GM18520 (cell line): ENCODE results near the gene CARNS1.
A peak's percentile ranks its signal among the peaks of the same experiment; 100 is the strongest.
"Not testable (repeated sequence)": the region's sequence is repeated elsewhere in the genome, so short reads cannot be mapped to it uniquely, and the experiment has no call there.

Source experiments
- ATAC-seq: cut with Tn5 transposase; IDR thresholded peaks from one replicate; pipeline ENCODE4 v1.9.1; 2021; ENCODE audit not compliant: unreplicated experiment

The CARNS1 gene

DNA sequence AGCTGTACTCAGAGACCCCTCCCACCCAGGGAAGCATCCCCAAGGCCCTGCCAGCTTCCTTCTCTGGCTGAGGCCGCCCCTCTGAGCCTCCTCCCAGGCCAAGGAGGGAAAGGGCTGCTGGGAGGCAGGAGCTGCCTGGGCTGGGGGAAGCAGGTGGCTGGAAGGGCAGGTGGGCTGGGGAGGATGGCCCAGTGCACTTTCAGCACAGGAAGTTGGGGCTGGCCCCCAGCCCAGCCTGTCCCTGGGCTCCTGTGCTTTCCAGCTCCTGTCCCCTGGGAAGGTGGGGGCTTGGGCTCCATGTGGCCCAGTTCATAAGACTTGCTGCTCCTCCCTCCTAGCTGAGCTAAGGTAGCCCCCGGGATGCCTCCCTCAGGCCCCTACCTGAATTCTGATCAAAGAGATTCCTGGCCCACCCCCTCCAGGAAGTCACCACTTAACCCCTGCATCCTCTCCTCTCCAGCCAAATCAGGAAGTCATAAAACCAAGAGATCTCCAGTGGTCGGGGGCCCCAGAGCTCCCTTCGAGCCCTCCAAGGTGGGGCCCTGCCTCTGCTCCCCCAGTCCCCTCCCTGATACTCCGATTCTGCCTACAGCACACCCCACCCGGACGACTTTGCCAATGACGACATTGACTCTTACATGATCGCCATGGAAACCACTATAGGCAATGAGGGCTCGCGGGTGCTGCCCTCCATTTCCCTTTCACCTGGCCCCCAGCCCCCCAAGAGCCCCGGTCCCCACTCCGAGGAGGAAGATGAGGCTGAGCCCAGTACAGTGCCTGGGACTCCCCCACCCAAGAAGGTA is 18.7 kb upstream of the CARNS1 start:
- no peak for ATAC-seq

DNA sequence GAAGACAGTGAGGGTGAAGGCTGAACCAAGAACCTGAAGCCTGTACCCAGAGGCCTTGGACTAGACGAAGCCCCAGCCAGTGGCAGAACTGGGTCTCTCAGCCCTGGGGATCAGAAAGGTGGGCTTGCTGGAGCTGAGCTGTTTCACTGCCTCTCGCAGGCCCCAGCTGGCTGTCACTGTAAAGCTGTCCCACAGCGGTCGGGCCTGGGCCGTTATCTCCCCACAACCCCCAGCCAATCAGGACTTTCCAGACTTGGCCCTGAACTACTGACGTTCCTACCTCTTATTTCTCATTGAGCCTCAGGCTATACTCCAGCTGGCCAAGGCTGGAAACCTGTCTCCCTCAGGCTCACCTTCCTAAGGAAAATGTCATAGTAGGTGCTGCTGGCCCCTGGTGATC is 17.9 kb upstream of the CARNS1 start:
- no peak for ATAC-seq

DNA sequence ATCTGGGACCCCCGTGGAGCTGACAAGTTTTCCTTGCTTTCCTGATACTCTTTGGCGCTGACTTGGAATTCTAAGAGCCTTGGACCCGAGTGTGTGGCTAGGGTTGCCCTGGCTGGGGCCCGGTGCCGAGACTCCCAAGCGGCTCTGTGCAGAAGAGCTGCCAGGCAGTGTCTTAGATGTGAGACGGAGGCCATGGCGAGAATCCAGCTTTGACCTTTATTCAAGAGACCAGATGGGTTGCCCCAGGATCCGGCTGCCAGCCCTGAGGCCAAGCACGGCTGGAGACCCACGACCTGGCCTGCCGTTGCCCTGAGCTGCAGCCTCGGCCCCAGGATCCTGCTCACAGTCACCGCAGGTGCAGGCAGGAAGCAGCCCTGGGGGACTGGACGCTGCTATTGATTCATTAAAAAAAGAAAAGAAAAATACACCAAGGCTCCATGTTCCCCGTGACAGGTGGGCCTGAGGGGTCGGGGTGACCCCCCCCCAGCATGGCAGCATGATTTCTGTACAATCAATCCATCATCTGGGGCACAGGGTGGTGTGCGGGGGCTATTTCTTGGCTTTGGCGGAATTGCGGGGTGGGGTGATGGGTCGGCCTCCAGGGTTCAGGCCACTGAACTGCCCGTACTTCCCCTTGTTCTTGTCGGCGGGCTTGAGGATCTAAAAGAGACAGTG is 17.4 kb upstream of the CARNS1 start:
- no peak for ATAC-seq

DNA sequence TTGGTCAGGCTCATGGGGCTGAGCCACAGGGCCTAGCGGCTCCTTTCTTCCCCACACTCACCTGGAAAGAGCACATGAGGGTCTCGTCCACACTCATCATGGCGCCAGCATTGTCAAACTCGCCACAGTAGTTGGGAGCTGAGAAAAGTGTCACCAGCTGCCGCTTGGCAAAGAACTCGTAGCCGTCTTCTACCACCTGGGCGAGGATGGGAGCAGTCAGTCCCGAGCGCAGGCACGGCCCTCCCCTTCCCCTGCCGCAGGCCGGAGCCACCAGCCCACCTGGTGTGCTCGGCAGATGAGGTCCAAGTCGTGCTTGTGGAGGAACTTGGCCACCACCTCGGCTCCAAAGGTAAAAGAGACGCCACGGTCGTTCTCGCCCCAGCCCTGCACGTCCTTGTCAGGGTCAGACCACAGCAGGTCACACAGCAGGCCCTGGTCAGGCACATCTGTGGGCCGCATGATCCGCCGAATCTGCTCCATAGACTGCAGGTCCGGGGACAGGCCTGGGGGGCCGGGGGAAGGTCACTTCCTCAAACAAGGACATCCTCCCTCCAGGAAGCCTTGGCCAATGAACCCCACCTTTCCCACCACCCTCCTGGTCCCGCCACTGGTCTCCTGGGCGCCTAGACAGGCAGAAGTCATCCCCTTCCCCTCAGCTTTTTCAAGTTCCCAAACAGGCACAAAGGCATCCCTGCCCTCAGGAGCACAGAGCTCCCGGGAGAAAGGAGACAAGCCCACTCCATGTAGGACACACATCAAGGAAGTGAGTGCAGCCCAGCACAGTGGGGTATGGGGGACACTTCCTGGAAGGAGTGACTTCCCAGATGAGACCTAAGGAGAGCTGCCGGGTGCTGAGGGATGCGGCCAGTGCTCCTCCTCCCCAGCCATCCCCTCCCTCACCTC is 16.6 kb upstream of the CARNS1 start:
- no peak for ATAC-seq

DNA sequence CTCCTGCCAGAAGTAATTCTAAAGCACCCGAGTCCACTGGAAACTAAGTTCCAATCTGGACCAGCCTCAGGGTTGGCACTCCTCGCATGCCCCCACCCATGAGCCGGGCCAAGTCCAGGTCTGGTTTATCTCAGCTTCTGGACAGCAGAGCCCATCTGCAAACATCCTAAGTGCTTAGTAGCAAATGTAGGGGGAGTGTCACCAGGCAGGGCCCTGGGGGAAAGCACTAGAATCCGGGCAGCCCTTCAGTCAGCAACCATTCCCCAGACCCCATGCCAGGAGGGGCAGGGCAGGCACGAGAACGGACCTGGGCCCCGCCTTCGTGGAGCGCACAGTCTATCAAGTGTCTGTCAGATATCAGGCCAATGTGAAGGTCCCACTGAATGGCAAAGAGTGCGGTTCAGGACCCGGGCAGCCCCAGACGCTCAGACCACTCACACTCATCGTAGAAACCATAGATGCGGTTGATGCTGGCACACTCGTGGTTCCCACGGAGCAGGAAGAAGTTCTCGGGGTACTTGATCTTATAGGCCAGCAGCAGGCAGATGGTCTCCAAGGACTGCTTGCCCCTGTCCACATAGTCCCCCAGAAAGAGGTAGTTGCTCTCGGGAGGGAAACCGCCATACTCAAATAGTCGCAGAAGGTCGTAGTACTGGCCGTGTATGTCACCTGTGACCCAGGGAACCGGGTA is 15.1 kb upstream of the CARNS1 start:
- no peak for ATAC-seq

DNA sequence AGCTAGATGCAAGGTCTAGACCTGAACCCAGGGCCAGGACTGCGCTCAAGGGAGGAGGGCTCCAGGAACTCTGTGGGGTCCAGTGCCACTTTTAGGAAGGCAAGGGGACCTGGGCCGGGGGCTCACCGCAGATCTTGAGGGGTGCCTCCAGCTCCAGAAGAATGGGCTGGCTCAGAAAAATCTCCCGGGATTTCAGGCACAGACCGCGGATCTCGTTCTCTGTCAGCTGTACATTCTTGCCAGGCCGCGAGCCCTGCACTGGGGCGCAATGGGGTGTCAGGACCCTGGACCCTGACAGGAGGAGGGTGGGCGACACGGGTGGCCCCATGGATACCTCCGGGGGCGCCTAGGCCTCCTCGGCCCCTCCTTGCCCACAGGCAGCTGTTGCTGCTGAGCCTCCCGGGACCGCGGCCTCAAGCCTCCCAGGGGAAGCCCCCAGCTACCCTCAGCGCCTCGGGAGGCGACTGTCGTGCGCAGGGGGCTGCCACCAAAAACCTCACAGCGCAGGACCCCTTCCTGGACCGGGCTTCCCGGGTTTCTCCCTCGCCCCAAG is 14.5 kb upstream of the CARNS1 start:
- peak; percentile 12 for ATAC-seq

DNA sequence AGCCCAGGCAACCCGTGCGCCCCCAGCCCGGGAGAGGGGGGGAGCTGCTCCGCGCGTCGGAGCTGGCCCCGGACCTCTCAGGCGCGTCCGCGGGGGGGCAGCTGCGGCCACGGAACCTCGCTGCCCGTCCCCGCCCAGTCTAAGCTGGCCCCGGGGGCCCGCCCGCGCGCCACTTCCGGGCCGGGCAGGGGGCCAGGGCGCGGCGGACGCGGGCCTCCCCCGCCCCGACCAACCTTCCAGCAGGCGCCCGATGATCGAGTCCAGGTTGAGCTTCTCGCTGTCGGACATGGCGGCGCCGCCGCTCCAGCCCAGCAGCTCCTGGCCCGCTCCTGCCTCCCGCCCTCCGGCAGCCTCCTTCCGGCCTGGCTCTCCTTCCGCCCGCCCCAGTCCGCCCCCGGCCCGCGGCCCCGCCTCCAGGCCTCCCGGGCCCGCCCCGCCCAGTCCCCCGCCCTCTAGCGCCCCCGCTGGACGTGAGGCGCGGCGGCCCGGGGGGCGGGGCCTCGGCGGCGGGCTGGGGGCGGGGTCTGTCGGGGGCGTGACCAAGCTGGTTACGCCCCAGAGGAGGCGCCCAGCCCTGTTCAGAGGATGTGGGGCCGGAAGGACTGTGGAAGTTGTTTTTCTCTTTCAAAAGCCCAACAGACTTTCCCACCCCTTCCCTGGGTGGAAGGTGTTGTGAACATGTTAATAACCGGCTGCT is 13.8 kb upstream of the CARNS1 start, which contains the start of gene PPP1CA:
TSS of gene PPP1CA (minus strand) at position 364 of the 697 bp plus-strand sequence. CDS start at position 288, 76 bp downstream.
- ATAC-seq = peak; percentile 54

DNA sequence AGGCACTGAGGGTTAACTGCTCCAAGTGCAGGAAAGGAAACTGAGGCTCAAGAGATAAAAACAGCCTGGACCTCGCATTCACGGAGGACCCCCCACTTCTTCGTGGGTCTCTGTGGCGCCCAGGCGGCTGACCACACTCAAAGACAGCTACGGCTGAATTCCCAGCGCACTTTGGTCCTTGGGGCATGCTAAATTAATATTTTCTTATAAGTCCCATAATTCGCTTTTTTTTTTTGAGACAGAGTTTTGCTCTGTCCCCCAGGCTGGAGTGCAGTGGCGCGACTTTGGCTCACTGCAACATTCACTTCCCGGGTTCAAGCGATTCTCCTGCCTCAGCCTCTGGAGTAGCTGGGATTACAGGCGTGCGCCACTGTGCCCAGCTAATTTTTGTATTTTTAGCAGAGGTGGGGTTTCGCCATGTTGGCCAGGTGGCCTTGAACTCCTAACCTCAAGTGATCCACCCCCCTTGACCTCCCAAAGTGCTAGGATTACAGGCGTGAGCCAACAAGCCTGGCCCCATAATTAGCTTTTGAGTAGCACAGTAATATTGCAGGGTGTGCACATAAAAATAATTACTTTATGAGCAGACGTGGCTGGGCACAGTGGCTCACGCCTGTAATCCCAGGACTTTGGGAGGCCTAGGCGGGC is 13.2 kb upstream of the CARNS1 start:
- ATAC-seq = not testable (repeated sequence)

DNA sequence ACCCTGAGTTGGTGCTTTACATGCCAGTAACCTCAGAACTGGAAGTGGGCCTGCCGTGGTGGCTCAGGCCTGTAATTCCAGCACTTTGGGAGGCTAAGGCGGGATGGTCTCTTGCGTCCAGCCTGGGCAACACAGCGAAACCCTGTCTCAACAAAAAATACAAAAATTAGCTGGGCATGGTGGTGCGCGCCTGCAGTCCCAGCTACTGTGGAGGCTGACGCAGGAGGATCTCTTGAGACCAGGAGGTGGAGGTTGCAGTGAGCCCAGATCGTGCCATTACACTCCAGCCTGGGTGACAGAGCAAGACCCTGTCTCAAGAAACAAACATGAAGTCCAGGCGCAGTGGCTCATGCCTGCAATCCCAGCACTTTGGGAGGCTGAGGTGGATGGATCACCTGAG is 12.4 kb upstream of the CARNS1 start:
- ATAC-seq = not testable (repeated sequence)

DNA sequence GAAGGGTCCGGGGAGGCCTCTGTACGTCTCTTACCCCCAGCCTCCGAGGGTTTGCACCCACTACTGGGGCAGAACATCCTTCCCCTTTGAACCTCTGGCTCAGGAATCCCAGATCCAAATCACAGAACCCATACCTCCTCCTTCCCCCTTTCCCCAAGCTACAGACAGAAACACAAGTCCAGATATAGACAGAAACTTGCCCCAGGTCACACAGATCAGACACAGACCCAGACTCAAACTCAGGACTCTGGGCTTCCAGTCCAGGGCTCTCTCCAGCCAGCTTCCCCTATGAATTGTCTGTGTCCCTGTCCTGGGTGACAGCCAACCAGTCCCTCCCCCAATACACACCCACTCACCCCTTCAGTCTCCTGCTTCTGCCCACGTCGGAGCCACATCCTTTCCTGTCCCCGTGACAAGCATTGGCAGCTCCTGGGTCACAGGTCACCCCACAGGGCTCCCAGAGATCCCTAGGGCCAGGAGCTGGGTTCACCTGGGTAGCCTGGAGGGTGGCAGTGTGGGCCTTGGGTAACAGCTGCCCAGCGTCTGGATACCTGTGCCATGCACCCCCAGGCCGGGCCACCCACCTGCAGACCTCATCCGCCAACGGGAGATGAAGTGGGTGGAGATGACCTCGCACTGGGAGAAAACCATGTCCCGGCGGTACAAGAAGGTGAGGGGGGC is 10.8 kb upstream of the CARNS1 start:
- no peak for ATAC-seq

DNA sequence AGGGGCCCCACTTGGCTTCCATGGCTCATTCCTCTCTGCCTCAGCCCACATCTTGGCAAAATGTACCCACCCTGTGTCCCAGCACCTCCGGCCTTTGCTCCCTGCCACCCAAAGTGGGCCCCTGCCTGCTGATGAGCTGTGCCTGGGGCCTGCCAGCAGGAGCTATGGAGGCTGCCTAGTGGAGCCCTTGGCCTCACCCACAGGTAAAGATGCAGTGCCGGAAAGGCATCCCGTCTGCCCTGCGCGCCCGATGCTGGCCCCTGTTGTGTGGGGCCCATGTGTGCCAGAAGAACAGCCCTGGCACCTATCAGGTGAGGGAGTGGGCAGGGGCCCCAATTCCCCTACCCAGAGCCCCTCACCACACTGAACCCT is 10.3 kb upstream of the CARNS1 start:
- ATAC-seq = no peak

DNA sequence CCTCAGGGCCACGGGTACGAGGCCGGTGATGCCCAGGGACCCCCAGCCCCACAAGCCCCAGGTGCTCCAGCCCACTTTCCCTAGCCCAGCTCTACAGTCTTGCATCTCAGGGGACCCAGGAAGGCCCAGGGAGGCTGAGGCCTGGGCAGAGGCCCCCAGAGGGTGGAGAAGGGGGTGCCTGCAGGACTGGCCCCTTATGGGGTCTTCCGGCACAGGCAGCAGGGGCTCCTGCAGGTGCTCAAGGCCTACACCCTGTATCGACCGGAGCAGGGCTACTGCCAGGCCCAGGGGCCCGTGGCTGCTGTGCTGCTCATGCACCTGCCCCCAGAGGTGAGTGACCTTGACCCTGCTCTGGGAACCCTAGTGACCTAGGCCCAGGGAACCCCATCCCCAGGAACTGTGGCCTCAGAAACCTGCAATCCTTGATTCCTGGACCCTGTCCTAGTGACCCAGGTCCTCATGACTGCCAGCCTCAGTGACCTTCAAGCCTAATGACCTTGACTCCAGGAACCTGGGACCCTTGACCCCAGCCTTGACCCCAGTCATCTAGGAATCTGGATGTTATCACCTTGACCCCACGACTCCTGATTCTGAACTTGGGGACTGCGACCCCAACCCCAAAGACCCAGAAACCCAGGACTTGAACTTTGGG is 9.7 kb upstream of the CARNS1 start:
- ATAC-seq = no peak

DNA sequence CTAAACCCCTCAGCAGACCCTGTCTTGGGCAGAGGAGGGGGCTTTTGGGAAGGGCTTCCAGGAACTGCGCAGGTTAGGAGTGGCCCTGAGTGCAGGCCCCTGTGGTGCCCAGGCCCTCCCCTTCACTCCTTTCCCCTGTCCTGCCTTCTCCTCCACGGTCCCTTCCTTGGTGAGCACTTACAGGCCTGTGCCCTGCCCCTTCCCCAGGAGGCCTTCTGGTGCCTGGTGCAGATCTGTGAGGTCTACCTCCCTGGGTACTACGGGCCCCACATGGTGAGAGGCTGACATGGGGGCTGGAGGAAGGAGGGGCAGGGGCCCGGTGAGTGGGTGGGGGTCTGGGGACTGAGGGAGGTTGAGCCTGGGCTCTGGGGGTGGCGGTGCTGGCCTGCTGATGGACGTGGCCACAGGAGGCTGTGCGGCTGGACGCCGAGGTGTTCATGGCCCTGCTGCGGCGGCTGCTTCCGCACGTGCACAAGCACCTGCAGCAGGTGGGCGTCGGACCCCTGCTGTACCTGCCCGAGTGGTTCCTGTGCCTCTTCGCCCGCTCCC is 9.0 kb upstream of the CARNS1 start:
- no peak for ATAC-seq

DNA sequence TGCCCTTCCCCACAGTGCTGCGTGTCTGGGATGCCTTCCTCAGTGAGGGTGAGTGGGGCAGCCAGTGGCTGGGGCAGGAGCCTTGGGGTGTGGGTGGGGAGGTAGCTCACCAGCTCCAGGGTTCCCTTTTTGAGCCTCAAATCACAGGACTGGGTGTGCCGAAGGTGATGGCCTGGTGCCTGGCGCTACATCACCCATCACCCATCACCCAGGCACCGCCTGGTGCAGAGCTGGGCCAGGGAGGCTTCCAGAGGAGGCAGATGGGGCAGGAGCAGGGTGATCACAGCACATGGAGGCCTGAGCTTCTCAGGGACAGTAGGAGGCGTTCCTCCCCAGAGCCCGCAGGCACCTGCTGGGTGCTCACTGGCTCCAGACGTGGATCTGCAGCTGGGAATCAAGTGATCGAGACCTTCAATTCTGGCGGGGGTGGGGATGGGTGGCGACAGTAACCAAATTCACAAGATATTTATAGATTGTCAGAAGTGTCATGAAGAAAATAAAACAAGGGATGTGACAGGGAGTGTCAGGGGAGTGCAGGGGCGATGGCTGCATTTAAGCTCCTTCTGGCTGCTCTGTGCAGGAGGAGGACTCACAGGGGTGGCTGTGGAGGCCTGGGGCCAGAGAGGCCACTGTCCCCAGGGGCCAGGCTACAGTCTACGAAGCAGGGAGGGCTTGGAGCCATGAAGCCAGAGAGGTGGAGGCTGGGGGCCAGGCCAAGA is 8.3 kb upstream of the CARNS1 start:
- no peak for ATAC-seq

DNA sequence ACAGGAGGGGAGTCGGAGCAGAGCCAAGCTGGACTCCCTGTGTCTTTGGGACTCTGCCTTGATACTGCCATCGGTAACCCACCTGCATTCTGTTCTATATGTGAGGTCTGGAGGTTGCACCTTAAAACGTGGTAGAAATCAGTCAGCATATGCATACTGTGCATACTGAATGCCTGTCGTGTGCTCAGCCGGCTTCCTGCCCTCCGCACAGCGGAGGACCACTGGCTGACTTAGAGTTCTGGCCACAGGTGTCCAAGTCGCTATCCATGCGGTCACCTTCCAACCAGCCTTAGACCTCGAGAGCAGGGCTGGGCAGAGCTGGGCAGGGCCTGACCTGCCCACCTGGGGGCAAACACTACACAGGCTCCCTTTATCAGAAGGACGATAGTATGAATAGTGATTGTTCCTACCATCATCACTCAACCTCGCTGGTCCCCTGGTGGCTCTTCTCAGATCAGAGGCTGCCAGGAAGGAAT is 7.8 kb upstream of the CARNS1 start:
- ATAC-seq = no peak

DNA sequence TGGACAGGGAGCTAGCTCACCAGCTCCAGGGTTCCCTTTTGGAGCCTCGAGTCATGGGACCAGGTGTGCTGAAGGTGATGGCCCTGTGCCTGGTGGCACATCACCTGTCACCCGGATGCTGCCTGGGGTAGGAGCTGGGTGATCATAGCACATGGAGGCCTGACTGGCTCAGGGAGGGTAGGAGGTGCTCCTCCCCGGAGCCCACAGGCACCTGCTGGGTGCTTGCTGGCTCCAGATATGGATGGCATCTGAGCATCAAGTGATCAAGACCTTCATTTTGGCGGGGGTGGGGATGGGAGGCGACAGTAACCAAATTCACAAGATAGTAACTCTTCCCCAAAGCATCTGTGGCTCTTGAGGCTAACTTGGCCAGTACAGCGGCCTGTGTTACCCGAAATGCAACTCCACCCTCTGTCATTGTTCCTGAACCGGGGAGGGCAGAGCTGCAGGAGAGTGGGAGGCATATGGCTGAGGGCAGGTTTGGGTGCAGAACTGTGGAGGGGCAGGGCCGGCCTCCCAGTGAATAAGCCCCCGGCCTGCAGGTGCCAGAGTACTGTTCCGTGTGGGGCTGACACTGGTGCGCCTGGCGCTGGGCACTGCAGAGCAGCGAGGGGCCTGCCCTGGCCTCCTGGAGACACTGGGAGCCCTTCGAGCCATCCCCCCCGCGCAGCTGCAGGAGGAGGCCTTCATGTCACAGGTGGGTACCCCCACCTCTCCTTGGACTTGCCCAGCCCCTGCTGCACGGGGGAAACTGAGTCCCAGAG is 6.9 kb upstream of the CARNS1 start:
- no peak for ATAC-seq

DNA sequence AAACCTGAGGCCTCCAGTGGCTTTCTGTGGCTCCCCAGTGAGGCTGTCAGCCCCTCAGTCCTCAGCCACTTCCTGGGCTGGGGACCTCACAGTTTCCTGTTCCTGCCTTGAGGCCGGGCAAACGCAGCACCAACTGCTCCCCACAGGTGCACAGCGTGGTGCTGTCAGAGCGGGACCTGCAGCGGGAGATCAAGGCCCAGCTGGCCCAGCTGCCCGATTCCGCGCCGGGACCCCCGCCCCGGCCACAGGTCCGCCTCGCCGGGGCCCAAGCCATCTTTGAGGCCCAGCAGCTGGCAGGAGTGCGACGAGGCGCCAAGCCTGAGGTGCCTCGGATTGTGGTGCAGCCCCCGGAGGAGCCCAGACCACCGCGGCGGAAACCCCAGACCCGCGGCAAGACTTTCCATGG is 6.2 kb upstream of the CARNS1 start:
- ATAC-seq = no peak
